WTC11 (cell line): ENCODE data around the gene KCNK5.

Experiments
- ATF2 ChIP-seq: sonication (generic); formaldehyde crosslinking; IDR thresholded peaks from 2 replicates; pipeline ENCODE4 v1.8.1; 2022; ENCODE audit warnings: low read depth, missing genetic modification reagents, borderline replicate concordance
- TEAD1 ChIP-seq: sonication (generic); formaldehyde crosslinking; IDR thresholded peaks from 2 replicates; pipeline ENCODE4 v1.8.0; 2022; ENCODE audit warnings: mild to moderate bottlenecking, missing genetic modification reagents
- TF ChIP-seq, protein P1 (sequence below): fragments of 200-600 bp; IDR thresholded peaks from 2 replicates; pipeline ENCODE4 v1.8.0; 2022; ENCODE audit warnings: antibody characterized with exemption

DNA sequence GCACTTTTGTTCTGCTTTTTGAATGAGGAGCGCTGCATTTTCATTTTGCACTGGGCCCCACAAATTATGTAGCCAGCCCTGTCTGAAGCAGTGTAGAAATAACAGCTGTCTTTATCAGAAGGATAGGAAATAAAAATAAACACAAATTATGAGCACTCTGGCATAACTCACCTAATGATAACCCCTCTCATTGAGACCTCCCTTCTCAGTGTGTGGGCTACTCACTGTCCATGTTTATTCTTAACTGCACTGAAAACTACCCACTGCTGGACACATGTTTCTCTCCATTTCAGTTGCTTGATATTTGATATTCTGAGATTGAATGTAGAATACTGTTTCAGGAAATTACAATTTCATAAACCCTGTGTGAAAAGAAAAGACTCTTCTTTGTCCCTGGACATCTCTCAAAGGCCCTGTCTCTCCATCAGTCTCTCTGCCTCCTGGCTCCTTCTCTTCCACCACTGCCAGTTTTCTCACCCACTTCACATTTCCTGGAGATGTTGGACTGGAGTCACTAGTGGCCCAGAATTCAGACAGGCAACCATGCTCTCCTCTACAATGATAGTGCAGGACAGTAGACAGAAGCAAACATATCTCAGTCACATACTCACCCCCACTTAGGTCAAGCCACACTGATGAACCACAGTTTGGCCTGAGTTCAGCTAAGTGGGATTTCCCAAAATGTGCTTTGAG is 84.6 kb downstream of the KCNK5 start:
- TF ChIP-seq, protein P1, sequence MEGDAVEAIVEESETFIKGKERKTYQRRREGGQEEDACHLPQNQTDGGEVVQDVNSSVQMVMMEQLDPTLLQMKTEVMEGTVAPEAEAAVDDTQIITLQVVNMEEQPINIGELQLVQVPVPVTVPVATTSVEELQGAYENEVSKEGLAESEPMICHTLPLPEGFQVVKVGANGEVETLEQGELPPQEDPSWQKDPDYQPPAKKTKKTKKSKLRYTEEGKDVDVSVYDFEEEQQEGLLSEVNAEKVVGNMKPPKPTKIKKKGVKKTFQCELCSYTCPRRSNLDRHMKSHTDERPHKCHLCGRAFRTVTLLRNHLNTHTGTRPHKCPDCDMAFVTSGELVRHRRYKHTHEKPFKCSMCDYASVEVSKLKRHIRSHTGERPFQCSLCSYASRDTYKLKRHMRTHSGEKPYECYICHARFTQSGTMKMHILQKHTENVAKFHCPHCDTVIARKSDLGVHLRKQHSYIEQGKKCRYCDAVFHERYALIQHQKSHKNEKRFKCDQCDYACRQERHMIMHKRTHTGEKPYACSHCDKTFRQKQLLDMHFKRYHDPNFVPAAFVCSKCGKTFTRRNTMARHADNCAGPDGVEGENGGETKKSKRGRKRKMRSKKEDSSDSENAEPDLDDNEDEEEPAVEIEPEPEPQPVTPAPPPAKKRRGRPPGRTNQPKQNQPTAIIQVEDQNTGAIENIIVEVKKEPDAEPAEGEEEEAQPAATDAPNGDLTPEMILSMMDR = no peak
- TF ChIP-seq TEAD1 (CRISPR knock-in tag) = no peak
- TF ChIP-seq ATF2 (CRISPR knock-in tag) = no peak
